Stimulated activated CD8-positive, alpha-beta memory T cell treated with anti-CD3 and anti-CD28 coated beads, Interleukin-15, amount 100 ng/mL, for 48 hours (primary cell): Measurements from ENCODE around the gene NEK4.
"Not testable (repeated sequence)": the region's sequence is repeated elsewhere in the genome, so short reads cannot be mapped to it uniquely, and the experiment has no call there.

ENCODE experiments used
- DNase-seq, 2 donors: peaks; one replicate each; pipeline ENCODE4 v3.0.0-alpha.2; 2020; ENCODE audit warnings: low read depth in 2 of 2

Gene NEK4

GRCh38 chr3:52777959-52778805 lies 7.4 kb upstream of the NEK4 start:
- no peak for DNase-seq

DNA sequence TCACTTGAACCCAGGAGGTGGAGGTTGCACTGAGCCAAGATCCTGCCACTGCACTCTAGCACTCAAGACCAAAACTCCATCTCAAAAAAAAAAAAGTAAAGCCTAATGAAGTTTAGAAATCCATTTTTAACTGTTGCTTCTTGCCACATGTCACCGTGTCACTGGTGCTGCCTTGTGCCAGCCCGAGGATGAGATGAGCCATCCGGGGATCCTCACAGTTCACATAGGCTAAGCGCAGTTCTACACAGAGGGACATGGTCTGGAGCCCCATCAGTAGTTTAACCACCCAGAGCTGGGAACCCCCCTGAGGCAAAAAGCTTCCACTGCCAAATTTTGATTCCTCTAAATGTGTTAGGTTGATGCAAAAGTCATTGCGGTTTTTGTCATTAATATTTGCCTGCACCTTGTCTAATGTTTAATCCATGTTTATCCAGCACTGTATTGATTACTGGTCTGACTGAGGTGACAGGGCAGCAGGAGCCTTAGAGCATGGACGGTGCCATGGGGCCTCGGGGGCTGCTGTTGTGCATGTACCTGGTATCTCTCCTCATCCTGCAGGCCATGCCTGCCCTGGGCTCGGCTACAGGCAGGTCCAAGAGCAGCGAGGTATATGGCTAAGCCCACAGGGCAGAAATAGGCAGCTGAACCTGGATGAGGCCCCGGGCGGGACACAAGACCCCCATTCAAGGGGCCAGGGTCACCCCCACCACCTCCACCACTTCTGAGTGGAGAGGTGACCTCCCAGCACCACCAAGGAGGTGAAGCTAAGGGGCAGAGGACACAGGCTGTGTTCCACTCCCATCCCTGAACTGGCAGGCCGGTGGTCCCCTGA lies 6.6 kb upstream of the NEK4 start, which contains the start of gene ITIH1:
TSS of gene ITIH1 (plus strand) at position 473 of the 832 bp plus-strand sequence. CDS start at position 490, 17 bp downstream.
- DNase-seq = no peak

DNA sequence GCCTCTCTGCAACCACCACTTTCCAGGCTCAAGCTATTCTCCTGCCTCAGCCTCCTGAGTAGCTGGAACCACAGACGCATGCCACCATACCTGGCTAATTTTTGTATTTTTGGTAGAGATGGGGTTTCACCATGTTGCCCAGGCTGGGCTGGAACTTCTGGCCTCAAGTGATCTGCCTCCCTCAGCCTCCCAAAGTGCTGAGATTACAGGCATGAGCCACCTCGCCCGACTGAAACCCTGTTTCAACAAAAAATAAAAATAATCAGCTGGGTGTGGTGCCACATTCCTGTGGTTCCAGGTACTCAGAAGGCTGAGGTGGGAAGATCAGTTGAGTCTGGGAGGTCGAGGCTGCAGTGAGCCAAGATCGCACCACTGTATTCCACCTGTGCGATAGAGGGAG lies 5.7 kb upstream of the NEK4 start:
- not testable (repeated sequence) for DNase-seq

- no peak for DNase-seq
Measured at GRCh38 chr3:52775877-52776276, 5.1 kb upstream of the NEK4 start.

DNA sequence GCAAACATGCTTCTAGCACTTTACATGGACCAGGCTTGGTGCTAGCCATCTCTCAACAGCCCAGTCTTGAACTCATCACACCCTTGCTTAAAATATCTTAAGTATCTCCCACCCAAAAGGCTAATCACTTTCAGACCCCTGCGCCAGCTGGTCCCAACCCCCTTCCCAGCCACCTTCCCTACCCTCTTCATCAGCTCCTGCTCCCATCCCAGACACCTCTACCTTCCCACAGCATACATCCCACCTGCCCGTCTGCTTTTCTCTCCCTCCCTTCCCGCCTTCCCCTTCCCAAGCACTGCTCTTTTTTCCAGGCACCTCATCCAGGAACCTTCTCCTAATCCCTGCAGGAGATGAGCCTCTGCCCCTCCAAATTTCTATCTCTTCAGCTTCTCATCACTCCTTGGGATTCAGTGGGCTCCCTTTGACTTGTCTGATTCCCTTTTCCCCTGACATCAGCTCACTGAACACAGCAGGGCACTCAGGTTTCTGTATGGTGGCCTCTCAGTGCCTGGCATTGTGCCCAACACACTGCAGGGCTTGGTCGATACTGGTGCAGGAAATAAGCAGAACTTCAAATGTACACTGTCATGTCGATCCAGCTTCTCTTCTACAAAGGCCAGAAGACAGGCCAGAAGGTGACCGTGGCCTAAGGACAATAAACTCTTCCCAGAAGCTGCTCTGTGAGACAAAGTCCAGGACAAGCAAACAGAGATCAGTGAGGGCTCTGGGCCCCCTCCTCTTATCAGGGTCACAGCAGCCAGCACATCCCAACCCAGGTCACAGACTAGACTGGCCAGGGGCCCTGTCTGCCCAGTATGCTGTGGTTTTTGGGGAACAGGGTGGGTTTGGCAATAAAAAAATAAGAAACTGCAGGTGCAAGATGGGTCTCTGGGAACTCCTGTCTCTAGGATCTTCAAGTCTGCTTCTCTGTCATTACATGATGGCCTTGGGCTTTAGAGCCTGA lies 4.4 kb upstream of the NEK4 start:
- no peak for DNase-seq

DNA sequence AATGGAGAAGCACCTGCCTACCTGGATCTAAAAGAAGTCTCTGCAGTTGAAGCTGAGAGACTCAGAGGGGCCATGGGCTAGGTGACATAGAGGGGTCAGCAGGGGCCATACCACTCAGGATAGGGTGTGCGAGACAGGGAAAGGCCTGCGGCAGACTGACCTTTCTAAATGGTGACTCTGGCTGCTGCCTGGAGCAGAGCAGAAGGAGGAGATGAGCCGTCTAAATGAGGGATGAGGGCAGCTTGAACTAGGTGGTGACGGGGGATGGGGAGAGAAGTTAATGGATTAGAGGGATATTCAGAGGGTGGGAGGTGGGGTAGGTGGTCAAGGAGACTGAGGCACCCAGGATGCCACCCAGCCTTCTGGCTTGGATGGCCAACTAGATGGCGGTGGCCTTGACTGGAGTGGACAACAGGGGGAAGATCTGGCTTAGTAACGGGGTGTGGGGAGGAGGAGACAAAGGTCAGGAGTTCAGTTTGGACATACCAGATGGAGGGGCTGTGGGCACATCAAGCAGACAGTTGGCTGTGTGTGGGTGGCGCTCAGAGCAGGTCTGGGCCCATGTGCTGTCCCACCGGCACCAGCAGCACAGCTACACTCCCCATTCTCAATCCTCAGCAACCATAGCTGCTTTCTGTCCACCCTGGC lies 3.5 kb upstream of the NEK4 start:
- no peak for DNase-seq

DNA sequence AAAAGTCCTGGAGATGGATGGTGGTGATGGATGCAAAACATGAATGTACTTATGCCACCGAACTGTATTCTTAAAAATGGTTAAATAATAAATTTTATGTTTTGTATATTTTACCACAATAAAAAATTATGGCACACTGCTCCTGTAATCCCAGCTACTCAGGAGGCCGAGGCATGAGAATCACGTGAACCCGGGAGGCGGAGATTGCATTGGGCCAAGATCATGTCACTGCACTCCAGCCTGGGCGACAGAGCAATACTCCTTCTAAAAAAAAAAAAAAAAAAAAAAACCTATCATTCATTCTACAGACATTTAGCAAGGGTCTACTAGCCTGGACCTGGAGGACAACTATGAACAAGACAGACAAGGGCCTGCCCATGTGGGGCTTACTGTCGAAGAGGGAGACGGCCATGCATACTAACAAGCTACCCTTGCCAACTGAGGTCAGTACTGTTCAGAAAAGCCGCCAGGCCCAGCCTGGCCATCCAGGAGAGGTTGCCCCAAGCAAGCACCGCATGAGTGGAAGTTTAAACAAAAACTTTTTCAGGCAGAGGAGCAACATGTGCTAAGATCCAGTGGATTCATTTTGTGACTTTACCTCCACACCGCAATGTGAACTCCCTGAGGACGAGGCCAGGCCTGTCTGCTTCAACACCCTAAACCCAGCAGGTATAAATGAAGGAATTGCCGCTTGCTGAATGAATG lies 2.8 kb upstream of the NEK4 start:
- no peak for DNase-seq

DNA sequence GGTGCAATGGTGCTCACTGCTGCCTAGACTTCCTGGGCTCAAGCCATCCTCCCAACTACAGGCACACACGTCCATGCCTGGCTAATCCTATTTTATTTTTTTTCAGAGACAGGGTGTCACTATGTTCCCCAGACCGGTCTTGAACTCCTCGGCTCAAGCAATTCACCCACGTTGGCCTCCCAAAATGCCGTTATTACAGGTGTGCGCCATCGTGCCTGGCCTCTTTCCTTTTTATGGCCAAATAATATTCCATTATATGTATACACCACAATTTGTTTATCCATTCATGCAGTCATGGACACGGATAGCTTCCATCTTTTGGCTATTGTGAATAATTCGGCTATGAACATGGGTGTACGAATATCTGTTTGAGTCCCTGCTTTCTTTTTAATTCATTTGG lies 962 bp upstream of the NEK4 start:
- DNase-seq = no peak

DNA sequence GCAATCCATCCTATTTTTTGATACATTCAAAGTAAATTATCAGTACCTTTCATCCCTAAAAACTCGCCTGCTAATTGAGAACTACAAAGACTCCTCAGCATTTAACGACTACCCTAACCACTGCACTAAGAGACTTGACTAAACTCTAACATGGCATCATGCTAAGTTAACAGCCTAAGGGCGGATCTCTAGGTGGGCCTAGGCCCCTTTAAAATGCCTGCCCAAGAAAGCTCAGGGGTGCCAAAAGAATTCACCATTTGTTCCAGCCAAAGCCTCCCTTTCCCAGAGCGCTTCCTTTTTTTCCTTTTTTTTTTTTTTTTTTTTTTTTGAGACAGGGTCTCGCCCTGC lies 568 bp upstream of the NEK4 start:
- no peak for DNase-seq

GRCh38 chr3:52769786-52770455 lies 819 bp downstream of the NEK4 start:
- no peak for DNase-seq

- DNase-seq = no peak
Measured at GRCh38 chr3:52763466-52763865, 7.3 kb downstream of the NEK4 start.

GRCh38 chr3:52756141-52756540 lies 14.6 kb downstream of the NEK4 start:
- DNase-seq = no peak

DNA sequence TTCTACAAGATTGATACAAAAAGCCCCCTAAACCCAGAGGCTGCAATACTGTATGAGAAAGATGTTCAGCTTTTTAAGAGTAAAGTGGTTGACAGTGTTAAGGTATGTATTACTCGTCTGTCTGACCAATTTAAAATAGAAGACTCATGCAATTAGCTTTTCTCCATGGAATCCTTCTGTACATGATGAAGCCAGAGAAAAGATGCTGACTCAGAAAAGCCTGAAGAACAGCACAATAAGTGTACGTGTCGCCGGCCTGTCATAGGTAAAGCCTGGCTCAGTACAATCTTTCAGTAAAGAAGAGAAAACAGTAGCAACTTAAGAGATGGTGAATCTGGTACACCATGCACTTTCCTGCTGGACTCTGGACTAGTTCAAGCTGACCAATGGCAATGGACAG lies 16.4 kb downstream of the NEK4 start:
- DNase-seq = no peak

DNA sequence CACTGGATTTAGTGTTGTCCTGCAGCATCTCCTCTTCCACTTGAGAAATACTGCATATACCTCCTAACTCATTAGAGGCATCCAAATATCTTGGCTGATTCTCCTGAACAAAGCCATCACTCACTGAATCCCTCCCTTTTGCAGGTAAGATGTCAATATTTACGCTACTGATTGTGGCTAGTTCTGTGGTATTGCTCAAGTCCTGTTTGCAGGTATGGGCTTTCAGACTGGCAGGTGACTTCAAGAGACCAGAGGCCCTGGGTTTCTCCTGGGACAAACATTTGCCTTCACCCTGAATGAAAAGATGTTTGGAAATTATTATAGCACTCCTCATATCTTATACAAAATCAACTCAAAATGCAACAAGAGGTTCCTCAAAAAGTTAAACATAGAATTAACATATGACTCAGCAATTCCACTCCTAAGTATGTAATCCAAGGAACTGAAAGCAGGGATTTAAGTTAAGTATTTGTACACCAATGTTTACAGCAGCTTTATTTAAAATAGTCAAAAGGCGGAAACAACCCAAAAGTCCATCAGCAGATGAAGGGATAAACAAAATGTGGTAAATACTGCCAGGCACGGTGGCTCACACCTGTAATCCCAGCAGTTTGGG lies 18.6 kb downstream of the NEK4 start:
- no peak for DNase-seq

DNA sequence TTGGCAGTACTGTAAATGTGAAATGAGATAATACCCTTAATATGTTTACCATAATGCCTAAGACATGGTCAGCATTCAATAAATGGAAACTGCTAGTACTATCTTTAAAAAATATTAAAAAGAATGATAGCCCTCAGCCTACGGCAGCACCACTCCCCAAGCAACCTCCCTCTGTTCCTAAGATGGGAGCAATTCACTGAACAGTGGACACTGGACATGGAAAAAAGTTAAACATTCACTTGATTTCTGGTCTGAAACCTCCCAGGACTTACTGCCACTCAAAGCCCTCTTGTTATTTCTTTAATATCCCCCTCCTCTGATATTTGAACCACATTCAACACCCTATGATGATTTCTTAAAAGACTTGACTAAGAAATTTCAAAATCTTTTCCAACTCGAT lies 27.0 kb downstream of the NEK4 start:
- no peak for DNase-seq

GRCh38 chr3:52743152-52743551 lies 27.6 kb downstream of the NEK4 start:
- no peak for DNase-seq

DNA sequence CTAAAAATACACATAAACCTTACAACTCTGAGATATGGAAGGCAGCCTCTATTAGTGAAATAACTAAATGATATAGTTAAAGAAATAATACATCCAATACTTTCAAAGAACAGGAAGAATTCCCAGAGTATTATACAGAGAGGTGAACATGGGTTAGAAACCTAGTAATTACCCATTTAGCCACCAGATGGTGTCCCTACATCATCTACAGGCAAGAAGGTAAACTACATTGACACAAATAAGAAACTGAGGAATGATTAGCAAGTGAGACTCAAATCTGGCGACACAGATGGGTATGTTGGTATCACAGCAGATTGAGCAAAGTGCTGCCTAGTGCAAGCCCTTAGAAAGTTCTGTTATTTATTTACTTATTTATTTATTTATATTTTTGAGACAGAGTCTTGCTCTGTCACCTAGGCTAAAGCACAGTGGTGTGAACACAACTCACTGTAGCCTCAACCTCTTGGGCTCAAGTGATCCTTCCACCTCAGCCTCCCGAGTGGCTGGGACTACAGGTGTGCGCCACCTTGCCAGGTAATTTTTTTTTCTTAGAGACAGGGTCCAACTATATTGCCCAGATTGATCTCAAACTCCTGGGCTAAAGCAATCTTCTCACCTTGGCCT lies 28.2 kb downstream of the NEK4 start:
- DNase-seq = no peak

- no peak for DNase-seq
Measured at GRCh38 chr3:52739730-52740129, 31.0 kb downstream of the NEK4 start.

GRCh38 chr3:52733256-52733891 lies 37.4 kb downstream of the NEK4 start:
- no peak for DNase-seq
